Measurements from ENCODE around the gene FAM187B. TPM values are rescaled to one million over a fixed set of nuclear protein-coding genes. Genes with fewer than 3 reads are reported as not detected.

Gene FAM187B
- total RNA-seq, 1 donor from 2014 or later, result not detected

- H3K27me3 Mint-ChIP-seq (ENCODE audit: low read depth), result peaks cover 20% of the 10 kb centered on the region
- intact Hi-C loops (cut with micrococcal nuclease), result no loop called here
- peaks cover 8% of the 10 kb centered on the region for H3K9me3 Mint-ChIP-seq
- DNase-seq (ENCODE audit: low spot score), result no peak
- no peaks in the 10 kb centered on the region for H3K36me3 Mint-ChIP-seq (ENCODE audit: low read depth)
- H3K4me1 Mint-ChIP-seq (ENCODE audit: low read depth), result peaks cover 9% of the 10 kb centered on the region
- no peak overlapping the region for H3K4me3 Mint-ChIP-seq (ENCODE audit: low read depth)
- no peak overlapping the region for H3K27ac Mint-ChIP-seq
These were observed 34.2 kb downstream of the FAM187B start for GRCh38 chr19:35194012-35194984.

- intact Hi-C loops (cut with micrococcal nuclease), result loop anchor here (1.0 kb wide), 1 partner anchor 21 kb away; no protein-coding TSS in a partner anchor
- no peaks in the 10 kb centered on the region for H3K36me3 Mint-ChIP-seq (ENCODE audit: low read depth)
- peaks cover 6% of the 10 kb centered on the region for H3K4me1 Mint-ChIP-seq (ENCODE audit: low read depth)
- no peak overlapping the region for H3K4me3 Mint-ChIP-seq (ENCODE audit: low read depth)
- DNase-seq (ENCODE audit: low spot score), result no peak
- H3K27ac Mint-ChIP-seq, result no peak overlapping the region
- H3K9me3 Mint-ChIP-seq, result peaks cover 4% of the 10 kb centered on the region
- H3K27me3 Mint-ChIP-seq (ENCODE audit: low read depth), result peaks cover 8% of the 10 kb centered on the region
These were observed 43.7 kb downstream of the FAM187B start for GRCh38 chr19:35184884-35185283.

- Mint-ChIP-seq H3K4me1 (ENCODE audit: low read depth) (peaks cover 9% of the 10 kb centered on the region), H3K36me3 (ENCODE audit: low read depth) (no peaks in the 10 kb centered on the region), H3K4me3 (ENCODE audit: low read depth) (no peak overlapping the region), H3K27ac (no peak overlapping the region), H3K27me3 (ENCODE audit: low read depth) (peaks cover 4% of the 10 kb centered on the region), H3K9me3 (peaks cover 4% of the 10 kb centered on the region)
- intact Hi-C loops (cut with micrococcal nuclease), result loop anchor here (1.0 kb wide), 1 partner anchor 22 kb away; no protein-coding TSS in a partner anchor
- no peak for DNase-seq (ENCODE audit: low spot score)
These were observed 44.3 kb downstream of the FAM187B start for GRCh38 chr19:35184267-35184666.

GRCh38 chr19:35181387-35181786 is 47.2 kb downstream of the FAM187B start:
- Mint-ChIP-seq H3K36me3 (ENCODE audit: low read depth) (peaks cover 4% of the 10 kb centered on the region), H3K27me3 (ENCODE audit: low read depth) (no peaks in the 10 kb centered on the region), H3K4me1 (ENCODE audit: low read depth) (peaks cover 15% of the 10 kb centered on the region), H3K9me3 (peaks cover 7% of the 10 kb centered on the region), H3K27ac (no peak overlapping the region), H3K4me3 (ENCODE audit: low read depth) (no peak overlapping the region)
- intact Hi-C loops (cut with micrococcal nuclease), result no loop called here
- DNase-seq (ENCODE audit: low spot score), result no peak

- Mint-ChIP-seq H3K27me3 (ENCODE audit: low read depth) (no peaks in the 10 kb centered on the region), H3K27ac (no peak overlapping the region), H3K36me3 (ENCODE audit: low read depth) (peaks cover 4% of the 10 kb centered on the region), H3K9me3 (peaks cover 7% of the 10 kb centered on the region), H3K4me1 (ENCODE audit: low read depth) (peaks cover 17% of the 10 kb centered on the region), H3K4me3 (ENCODE audit: low read depth) (no peak overlapping the region)
- intact Hi-C loops (cut with micrococcal nuclease), result no loop called here
- no peak for DNase-seq (ENCODE audit: low spot score)
These were observed 48.7 kb downstream of the FAM187B start for GRCh38 chr19:35179830-35180229.

GRCh38 chr19:35178701-35179100 is 49.8 kb downstream of the FAM187B start:
- Mint-ChIP-seq H3K27ac (no peak overlapping the region), H3K4me1 (ENCODE audit: low read depth) (peaks cover 15% of the 10 kb centered on the region), H3K9me3 (peaks cover 7% of the 10 kb centered on the region), H3K4me3 (ENCODE audit: low read depth) (no peak overlapping the region), H3K36me3 (ENCODE audit: low read depth) (peaks cover 7% of the 10 kb centered on the region), H3K27me3 (ENCODE audit: low read depth) (no peaks in the 10 kb centered on the region)
- intact Hi-C loops (cut with micrococcal nuclease), result no loop called here
- no peak for DNase-seq (ENCODE audit: low spot score)

- DNase-seq (ENCODE audit: low spot score), result no peak
- H3K4me1 Mint-ChIP-seq (ENCODE audit: low read depth), result peaks cover 15% of the 10 kb centered on the region
- H3K27me3 Mint-ChIP-seq (ENCODE audit: low read depth), result no peaks in the 10 kb centered on the region
- intact Hi-C loops (cut with micrococcal nuclease), result no loop called here
- H3K9me3 Mint-ChIP-seq, result peaks cover 7% of the 10 kb centered on the region
- H3K4me3 Mint-ChIP-seq (ENCODE audit: low read depth), result no peak overlapping the region
- H3K36me3 Mint-ChIP-seq (ENCODE audit: low read depth), result peaks cover 14% of the 10 kb centered on the region
- no peak overlapping the region for H3K27ac Mint-ChIP-seq
These were observed 50.9 kb downstream of the FAM187B start for GRCh38 chr19:35177377-35178274.

- intact Hi-C loops (cut with micrococcal nuclease), result no loop called here
- DNase-seq (ENCODE audit: low spot score), result no peak
- no peak overlapping the region for H3K27ac Mint-ChIP-seq
- H3K9me3 Mint-ChIP-seq, result peaks cover 7% of the 10 kb centered on the region
- peaks cover 28% of the 10 kb centered on the region for H3K36me3 Mint-ChIP-seq (ENCODE audit: low read depth)
- H3K4me3 Mint-ChIP-seq (ENCODE audit: low read depth), result no peak overlapping the region
- H3K4me1 Mint-ChIP-seq (ENCODE audit: low read depth), result peaks cover 19% of the 10 kb centered on the region
- H3K27me3 Mint-ChIP-seq (ENCODE audit: low read depth), result no peaks in the 10 kb centered on the region
These were observed 52.4 kb downstream of the FAM187B start for GRCh38 chr19:35176181-35176570.

Other genes with a start within 250 kb of the FAM187B start
- gene GRAMD1A, start 228.4 kb downstream of the FAM187B start, total RNA-seq, result 260 TPM in 2 replicates
- gene SCN1B, start 198.3 kb downstream of the FAM187B start, total RNA-seq, result 2.7 and 3.6 TPM in 2 replicates
- 0.07 and 0.11 TPM in 2 replicates for gene HPN, start 187.0 kb downstream of the FAM187B start, total RNA-seq
- not detected in 2 replicates for gene FXYD3, start 112.9 kb downstream of the FAM187B start, total RNA-seq
- gene LGI4, start 93.7 kb downstream of the FAM187B start, total RNA-seq, result 0.27 TPM in 1 of 2 replicates, not detected in the other
- 0.71 TPM in 1 of 2 replicates, not detected in the other for gene FXYD1, start 89.9 kb downstream of the FAM187B start, total RNA-seq
- gene FXYD7, start 85.5 kb downstream of the FAM187B start, total RNA-seq, result 0.28 TPM in 1 of 2 replicates, not detected in the other
- gene FXYD5, start 74.0 kb downstream of the FAM187B start, total RNA-seq, result 257 and 271 TPM in 2 replicates
- 0.30 and 1.0 TPM in 2 replicates for gene LSR, start 20.3 kb upstream of the FAM187B start, total RNA-seq
- 135 and 142 TPM in 2 replicates for gene USF2, start 40.2 kb upstream of the FAM187B start, total RNA-seq
- 0.25 and 0.37 TPM in 2 replicates for gene HAMP, start 53.8 kb upstream of the FAM187B start, total RNA-seq
- 0.32 and 0.37 TPM in 2 replicates for gene MAG, start 63.4 kb upstream of the FAM187B start, total RNA-seq
- 4.0 and 5.5 TPM in 2 replicates for gene CD22, start 100.4 kb upstream of the FAM187B start, total RNA-seq
- gene FFAR1, start 119.2 kb upstream of the FAM187B start, total RNA-seq, result 0.09 and 0.21 TPM in 2 replicates
- gene FFAR3, start 129.7 kb upstream of the FAM187B start, total RNA-seq, result 0.92 and 1.2 TPM in 2 replicates
- 0.18 and 0.51 TPM in 2 replicates for gene GPR42, start 142.3 kb upstream of the FAM187B start, total RNA-seq
- gene FFAR2, start 219.5 kb upstream of the FAM187B start, total RNA-seq, result not detected in 2 replicates

All from activated T-helper 2 cell treated with anti-CD3 and anti-CD28 coated beads, Interferon-gamma antibody, Interleukin-2, Interleukin-4, amounts not matched to agents 10 μg/mL and 5 μg/mL and 100 μg/mL, durations not matched to agents 14 hours and 24 hours and 36 hours (primary cell).